GM12865 (cell line): ENCODE data around the gene COX7C.
"Not testable (repeated sequence)": the region's sequence is repeated elsewhere in the genome, so short reads cannot be mapped to it uniquely, and the experiment has no call there.

Experiments
- DNase-seq: peaks from one replicate; pipeline ENCODE4 v3.0.0; 2010; ENCODE audit warnings: low read depth
- H3K4me3 ChIP-seq: 2 replicates; pipeline ENCODE4 v1.5.1; 2011; ENCODE audit warnings: mild to moderate bottlenecking, low read depth, low read length, control low read depth
- CTCF ChIP-seq: IDR thresholded peaks from 2 replicates; pipeline ENCODE4 v1.5.1; 2011; ENCODE audit warnings: low read length, control low read depth, low read depth, inconsistent platforms; ENCODE audit not compliant: insufficient read depth; ENCODE audit errors: missing control alignments

The COX7C gene

DNA sequence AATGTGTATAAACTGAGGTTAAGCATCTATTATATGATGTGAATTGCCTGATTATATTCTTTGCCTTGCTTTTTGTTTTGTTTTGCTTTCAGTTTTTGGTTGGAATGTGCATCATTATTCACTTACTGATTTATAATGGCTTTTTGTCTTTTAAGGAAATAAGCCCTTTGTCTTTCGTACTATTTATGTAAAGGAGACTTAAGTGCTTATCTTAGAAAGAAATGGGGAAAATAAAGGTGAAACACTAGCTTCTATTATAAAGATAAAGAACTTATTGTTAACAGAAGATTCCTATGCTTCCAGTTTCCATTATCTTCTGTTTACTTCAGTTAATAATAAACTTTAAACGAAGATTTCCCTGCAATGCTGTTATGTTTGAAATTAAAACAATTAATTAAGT lies 23.3 kb downstream of the COX7C start:
- H3K4me3 ChIP-seq = no peak overlapping the region
- no peak for TF ChIP-seq CTCF
- no peak for DNase-seq

- no peak overlapping the region for H3K4me3 ChIP-seq
- TF ChIP-seq CTCF = no peak
- no peak for DNase-seq
Measured at GRCh38 chr5:86644843-86645242, 27.1 kb downstream of the COX7C start.

GRCh38 chr5:86645885-86646284 lies 28.1 kb downstream of the COX7C start:
- DNase-seq = no peak
- H3K4me3 ChIP-seq = no peak overlapping the region
- TF ChIP-seq CTCF = no peak

- no peak overlapping the region for H3K4me3 ChIP-seq
- DNase-seq = no peak
- TF ChIP-seq CTCF = no peak
Measured at GRCh38 chr5:86646671-86647070, 28.9 kb downstream of the COX7C start.

DNA sequence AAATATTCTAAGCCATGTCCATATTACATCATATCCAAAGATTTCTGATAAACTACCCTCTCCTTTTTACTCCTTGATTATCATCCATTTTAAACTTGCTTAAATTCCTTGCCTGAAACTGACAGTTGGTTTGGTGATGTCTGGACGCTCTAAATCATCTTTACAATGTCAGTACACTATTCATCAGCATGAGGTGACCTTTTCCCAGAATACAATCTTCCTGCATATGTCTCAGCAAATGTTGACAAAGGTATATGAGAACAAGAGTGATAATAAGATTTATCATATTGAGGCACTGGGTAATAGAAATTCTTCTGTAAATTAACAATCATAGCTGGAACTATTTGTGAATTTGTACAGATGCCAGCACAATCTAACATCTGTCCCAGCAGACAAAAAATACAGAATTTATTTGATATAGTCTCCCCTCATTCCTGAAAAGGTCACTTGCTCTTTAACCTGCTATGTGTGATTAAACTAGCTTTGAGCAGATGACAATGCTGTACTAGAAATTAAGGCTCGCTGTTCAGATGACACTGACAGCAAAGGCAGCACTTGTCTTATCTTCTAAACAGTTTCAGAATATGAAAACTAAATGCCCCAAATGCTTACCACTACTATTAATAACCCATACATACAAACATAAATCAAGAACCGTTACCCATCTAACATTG lies 32.2 kb downstream of the COX7C start:
- no peak for DNase-seq
- no peak overlapping the region for H3K4me3 ChIP-seq
- TF ChIP-seq CTCF = no peak

DNA sequence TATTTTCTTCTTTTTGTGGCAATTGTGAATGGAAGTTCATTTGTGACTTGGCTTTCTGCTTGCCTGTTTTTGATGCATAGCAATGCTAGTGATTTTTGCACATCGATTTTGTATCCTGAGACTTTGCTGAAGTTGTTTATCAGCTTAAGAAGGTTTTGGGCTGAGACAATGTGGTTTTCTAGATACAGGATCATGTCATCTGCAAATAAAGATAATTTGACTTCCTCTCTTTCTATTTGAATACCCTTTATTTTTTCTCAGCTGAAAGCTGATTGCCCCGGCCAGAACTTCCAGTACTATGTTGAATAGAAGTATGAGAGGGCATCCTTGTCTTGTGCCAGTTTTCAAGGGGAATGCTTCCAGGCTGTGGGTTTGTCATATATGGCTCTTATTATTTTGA lies 43.0 kb downstream of the COX7C start:
- H3K4me3 ChIP-seq, DNase-seq: not testable (repeated sequence)

DNA sequence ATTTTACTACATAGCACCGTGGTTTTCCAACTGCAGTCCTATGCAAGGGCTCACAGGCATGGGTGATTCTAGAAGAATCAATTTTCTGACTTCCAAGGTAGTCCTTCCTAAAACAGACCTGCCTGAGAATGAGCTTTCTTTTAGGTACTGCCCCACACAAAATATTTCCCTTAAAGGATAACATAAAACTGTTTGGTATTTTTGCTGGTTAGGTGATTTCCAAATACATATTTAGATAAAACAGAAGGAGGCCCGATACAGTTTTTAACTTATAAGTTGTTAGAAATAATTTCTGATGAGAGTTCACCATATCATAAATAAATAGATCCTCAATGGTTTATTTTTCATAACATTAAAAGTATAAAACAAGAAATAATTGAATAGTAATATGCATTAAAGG lies 46.4 kb downstream of the COX7C start:
- no peak for DNase-seq
- H3K4me3 ChIP-seq = no peak overlapping the region
- no peak for TF ChIP-seq CTCF
